Loucy (cell line): ENCODE data around the gene NEO1.

Source experiments
- EZH2phosphoT487 ChIP-seq: fragments of 200-600 bp; IDR thresholded peaks from 2 replicates; pipeline ENCODE4 v1.6.1; 2018; ENCODE audit warnings: antibody characterized with exemption, mild to moderate bottlenecking, moderate library complexity, borderline replicate concordance
- TF ChIP-seq, protein P1 (sequence below): fragments of 200-600 bp; sonication (generic); conservative IDR thresholded peaks from 2 replicates; pipeline ENCODE4 v1.5.1; 2014; ENCODE audit warnings: mild to moderate bottlenecking, antibody characterized with exemption, low read length

DNA sequence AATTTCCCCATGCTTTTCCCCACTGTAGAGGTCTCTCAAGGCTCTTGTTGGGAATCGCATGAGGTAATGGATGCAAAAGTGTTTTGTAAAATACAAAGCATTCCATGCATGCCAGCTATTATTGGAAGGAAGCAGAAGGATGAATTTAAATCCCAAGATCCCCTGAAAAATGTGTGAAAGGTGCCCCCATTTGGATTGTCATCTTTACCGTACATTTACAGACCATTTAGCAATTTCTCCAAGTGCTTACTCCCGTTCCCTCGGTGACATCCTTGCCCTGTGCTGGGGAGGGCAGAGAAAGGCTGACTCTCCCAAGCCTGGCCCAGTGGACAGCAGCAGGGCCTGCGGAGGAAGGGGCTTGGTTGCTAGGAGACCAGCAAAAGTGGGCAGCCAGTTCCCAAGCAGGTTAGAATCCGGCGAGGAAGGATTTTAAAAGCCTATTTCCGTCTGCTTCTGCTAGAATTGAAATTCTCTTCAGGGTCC, 31.1 kb upstream of the NEO1 start:
- TF ChIP-seq, protein P1, sequence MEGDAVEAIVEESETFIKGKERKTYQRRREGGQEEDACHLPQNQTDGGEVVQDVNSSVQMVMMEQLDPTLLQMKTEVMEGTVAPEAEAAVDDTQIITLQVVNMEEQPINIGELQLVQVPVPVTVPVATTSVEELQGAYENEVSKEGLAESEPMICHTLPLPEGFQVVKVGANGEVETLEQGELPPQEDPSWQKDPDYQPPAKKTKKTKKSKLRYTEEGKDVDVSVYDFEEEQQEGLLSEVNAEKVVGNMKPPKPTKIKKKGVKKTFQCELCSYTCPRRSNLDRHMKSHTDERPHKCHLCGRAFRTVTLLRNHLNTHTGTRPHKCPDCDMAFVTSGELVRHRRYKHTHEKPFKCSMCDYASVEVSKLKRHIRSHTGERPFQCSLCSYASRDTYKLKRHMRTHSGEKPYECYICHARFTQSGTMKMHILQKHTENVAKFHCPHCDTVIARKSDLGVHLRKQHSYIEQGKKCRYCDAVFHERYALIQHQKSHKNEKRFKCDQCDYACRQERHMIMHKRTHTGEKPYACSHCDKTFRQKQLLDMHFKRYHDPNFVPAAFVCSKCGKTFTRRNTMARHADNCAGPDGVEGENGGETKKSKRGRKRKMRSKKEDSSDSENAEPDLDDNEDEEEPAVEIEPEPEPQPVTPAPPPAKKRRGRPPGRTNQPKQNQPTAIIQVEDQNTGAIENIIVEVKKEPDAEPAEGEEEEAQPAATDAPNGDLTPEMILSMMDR: no peak
- TF ChIP-seq EZH2phosphoT487: no peak
